Measurements from ENCODE around the gene ZNF664.

Gene ZNF664

GRCh38 chr12:123972457-123973401 is at the start of gene ZNF664, which contains the start of gene CCDC92:
Gene ZNF664 (plus strand): TSS chr12:123973215. CDS start chr12:124012145, 38,930 bp downstream.
Gene CCDC92 (minus strand): TSS chr12:123972831. CDS start chr12:123944305, 28,526 bp downstream.
- peak; percentile 98 for DNase-seq

- DNase-seq: no peak
These were observed 49.1 kb upstream of the ZNF664 start for GRCh38 chr12:123923927-123924326.

- DNase-seq: no peak
These were observed 48.5 kb upstream of the ZNF664 start for GRCh38 chr12:123924539-123924938.

GRCh38 chr12:123928274-123928865 is 44.6 kb upstream of the ZNF664 start:
- no peak for DNase-seq

- DNase-seq: no peak
These were observed 44.1 kb upstream of the ZNF664 start for GRCh38 chr12:123928897-123929296.

- DNase-seq: no peak
These were observed 43.0 kb upstream of the ZNF664 start for GRCh38 chr12:123929946-123930583.

- no peak for DNase-seq
These were observed 41.2 kb upstream of the ZNF664 start for GRCh38 chr12:123931686-123932321.

- no peak for DNase-seq
These were observed 39.8 kb upstream of the ZNF664 start for GRCh38 chr12:123933214-123933613.

- no peak for DNase-seq
These were observed 38.9 kb upstream of the ZNF664 start for GRCh38 chr12:123934016-123934620.

- DNase-seq: no peak
These were observed 38.2 kb upstream of the ZNF664 start for GRCh38 chr12:123934829-123935228.

- DNase-seq: no peak
These were observed 37.1 kb upstream of the ZNF664 start for GRCh38 chr12:123935956-123936355.

- DNase-seq: no peak
These were observed 36.5 kb upstream of the ZNF664 start for GRCh38 chr12:123936471-123936870.

- no peak for DNase-seq
These were observed 35.9 kb upstream of the ZNF664 start for GRCh38 chr12:123936956-123937706.

- no peak for DNase-seq
These were observed 35.1 kb upstream of the ZNF664 start for GRCh38 chr12:123937707-123938591.

GRCh38 chr12:123938679-123939480 is 34.1 kb upstream of the ZNF664 start:
- no peak for DNase-seq

GRCh38 chr12:123939716-123940626 is 33.0 kb upstream of the ZNF664 start:
- DNase-seq: no peak

- DNase-seq: no peak
These were observed 32.4 kb upstream of the ZNF664 start for GRCh38 chr12:123940627-123940966.

GRCh38 chr12:123941000-123941399 is 32.0 kb upstream of the ZNF664 start:
- DNase-seq: no peak
